Fibroblast of mammary gland (primary cell): Measurements from ENCODE around the gene ATP4A.

Experiments
- DNase-seq: peaks from one replicate; pipeline ENCODE4 v3.0.0-alpha.2; 2010; ENCODE audit warnings: low read depth
- H3K4me3 ChIP-seq: 2 replicates; pipeline ENCODE4 v1.5.1; 2011; ENCODE audit warnings: low read depth, mild to moderate bottlenecking, low read length, moderate library complexity; ENCODE audit not compliant: control insufficient read depth
- TF ChIP-seq, protein P1 (sequence below): conservative IDR thresholded peaks from 2 replicates; pipeline ENCODE4 v1.5.1; 2011; ENCODE audit warnings: low read depth, low read length, inconsistent platforms; ENCODE audit not compliant: control insufficient read depth, insufficient read depth

The ATP4A gene

DNA sequence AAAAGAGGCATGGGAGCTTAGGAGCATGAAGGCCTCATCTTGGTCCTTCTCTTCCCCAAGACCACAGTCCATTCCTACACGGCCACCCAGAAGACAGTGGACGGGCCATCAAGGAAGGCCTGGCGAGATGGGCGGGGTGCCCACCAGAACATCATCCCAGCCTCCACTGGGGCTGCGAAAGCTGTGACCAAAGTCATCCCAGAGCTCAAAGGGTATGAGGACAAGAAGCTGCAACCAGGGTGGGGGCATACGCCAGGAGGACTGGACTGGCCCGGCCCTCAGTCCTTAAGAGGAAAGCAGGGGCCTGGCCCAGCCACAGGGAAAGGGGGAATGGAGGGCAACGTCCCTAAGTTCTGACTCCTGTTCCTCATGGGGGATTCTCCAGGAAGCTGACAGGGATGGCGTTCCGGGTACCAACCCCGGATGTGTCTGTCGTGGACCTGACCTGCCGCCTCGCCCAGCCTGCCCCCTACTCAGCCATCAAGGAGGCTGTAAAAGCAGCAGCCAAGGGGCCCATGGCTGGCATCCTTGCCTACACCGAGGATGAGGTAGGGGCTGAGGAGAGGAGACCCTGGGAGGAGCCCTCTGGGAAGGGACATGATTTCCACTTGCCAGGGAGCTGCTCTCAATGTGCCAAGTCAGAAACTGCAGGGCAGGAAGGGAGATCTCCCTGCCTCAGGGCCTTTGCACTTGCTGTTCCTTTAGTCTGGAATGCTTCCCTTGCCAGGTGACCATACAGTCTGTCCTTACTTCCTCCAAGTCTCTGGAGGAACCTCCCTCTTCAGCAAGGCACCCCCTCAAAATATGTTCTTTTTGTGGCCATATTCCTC lies 20.0 kb downstream of the ATP4A start:
- TF ChIP-seq, protein P1, sequence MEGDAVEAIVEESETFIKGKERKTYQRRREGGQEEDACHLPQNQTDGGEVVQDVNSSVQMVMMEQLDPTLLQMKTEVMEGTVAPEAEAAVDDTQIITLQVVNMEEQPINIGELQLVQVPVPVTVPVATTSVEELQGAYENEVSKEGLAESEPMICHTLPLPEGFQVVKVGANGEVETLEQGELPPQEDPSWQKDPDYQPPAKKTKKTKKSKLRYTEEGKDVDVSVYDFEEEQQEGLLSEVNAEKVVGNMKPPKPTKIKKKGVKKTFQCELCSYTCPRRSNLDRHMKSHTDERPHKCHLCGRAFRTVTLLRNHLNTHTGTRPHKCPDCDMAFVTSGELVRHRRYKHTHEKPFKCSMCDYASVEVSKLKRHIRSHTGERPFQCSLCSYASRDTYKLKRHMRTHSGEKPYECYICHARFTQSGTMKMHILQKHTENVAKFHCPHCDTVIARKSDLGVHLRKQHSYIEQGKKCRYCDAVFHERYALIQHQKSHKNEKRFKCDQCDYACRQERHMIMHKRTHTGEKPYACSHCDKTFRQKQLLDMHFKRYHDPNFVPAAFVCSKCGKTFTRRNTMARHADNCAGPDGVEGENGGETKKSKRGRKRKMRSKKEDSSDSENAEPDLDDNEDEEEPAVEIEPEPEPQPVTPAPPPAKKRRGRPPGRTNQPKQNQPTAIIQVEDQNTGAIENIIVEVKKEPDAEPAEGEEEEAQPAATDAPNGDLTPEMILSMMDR: no peak
- DNase-seq: no peak
- H3K4me3 ChIP-seq: no peak overlapping the region

DNA sequence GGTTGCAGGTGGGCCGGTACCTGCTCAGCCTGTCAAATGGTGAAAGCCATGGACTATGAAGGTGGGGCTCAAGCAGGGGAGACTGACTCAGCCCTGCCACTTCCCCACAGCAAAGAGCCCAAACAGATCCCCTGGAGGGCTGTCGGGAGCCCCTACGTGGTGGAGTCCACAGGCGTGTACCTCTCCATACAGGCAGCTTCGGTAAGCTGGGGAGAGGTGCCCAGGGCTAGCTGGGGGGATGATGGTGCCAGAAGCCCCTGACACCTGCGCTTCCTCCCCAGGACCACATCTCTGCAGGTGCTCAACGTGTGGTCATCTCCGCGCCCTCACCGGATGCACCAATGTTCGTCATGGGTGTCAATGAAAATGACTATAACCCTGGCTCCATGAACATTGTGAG lies 21.2 kb downstream of the ATP4A start:
- TF ChIP-seq, protein P1: no peak
- no peak for DNase-seq
- no peak overlapping the region for H3K4me3 ChIP-seq

DNA sequence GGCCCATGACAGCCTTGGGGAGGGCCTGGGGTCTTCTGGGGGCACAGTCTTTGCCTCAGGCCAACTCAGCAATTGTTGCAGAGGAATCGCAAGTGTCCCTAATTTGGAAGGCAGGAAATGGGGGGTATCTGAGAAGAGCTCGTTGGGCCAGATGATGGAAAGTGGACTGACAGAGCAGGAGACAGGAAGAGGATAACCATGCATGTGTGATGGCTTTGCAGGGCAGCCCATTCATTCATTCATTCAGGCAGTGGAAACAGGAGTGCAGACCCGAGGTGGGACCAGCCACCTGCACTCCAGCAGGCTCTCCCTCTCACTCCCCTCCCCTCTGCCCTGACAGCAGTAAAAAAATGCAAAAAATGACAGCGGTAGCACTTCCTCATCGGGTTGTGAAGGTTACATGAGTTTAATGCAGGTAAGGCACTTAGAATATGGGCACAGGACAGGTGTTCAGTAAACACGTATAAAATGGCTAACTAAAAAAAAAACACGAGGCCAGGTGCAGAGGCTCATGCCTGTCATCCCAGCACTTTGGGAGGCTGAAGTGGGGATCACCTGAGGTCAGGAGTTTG lies 23.0 kb downstream of the ATP4A start:
- TF ChIP-seq, protein P1: no peak
- no peak overlapping the region for H3K4me3 ChIP-seq
- no peak for DNase-seq

DNA sequence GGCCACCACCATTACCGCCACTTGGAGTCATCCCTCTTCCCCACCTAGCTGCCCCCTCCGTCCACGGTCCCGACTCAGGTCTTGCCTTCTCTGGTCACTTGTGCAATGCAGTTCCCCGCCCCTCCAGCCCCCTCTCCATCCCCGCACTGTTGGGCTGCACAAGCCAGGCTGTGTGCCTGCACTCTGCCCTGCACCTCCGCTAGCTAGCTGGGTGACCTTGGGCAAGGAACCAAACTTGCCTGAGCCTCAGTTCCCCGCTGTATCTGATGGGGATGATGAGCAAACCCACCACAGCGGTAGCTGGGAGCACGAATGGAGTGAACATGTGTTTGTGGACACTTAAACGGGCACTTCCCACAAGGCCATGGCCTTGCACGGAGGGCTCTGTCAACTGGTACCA lies 23.6 kb downstream of the ATP4A start:
- H3K4me3 ChIP-seq: no peak overlapping the region
- TF ChIP-seq, protein P1: no peak
- DNase-seq: no peak

DNA sequence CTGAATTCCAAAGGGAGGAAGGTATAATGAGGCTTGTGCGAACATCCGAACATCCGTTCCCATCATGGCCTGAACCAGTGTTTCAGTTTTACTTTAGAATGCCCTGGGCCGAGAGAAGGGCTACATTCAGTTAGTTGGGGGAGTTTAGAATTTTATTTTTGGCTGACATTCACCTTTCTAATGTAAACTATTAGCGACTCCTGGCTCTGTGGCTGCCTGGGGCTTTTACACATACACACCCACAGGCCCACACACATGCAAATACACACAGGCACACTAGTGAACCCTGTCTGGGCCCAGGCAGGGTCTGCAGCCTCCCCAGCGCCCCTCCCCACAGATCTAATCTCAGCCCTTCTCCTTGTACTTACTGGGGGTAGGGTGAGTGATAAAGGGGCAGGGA lies 24.1 kb downstream of the ATP4A start:
- TF ChIP-seq, protein P1: no peak
- H3K4me3 ChIP-seq: no peak overlapping the region
- DNase-seq: no peak

DNA sequence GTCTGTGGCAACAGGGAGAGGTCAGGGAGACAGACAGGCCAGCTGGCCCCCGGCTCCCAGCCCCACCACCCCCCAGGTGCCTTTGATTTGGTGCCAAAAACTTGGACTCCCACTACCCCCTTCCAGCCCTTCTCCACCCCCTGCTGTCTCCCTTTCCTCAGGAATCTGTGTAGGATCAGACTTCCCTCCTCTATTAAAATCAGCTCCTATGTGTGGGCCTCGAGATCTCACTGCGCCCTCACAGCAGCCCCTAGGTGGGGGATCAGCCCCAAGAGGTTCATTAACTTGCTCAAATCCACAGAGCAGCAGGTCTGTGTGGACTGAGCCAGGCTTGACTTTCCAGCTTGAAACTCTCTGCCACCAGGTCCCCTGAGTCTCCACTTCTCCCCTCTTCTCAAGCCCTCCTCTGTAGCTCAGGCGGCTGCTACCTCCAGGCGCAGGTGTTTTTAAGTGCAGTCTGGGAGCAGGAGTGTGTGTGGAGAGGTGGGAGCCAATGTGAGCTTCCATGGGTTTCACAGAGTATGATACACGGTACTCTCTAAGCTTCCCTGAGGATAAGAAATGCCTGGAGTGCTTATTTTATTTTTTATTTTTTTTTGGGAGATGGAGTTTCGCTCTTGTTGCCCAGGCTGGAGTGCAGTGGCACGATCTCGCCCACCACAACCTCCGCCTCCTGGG lies 28.5 kb downstream of the ATP4A start:
- H3K4me3 ChIP-seq: no peak overlapping the region
- TF ChIP-seq, protein P1: no peak
- no peak for DNase-seq
